ENCODE results near the gene ODF2L. TPM values are rescaled to one million over a fixed set of nuclear protein-coding genes. Genes with fewer than 3 reads are reported as not detected.

The ODF2L gene
- total RNA-seq, 1 experiment from 2014 or later: 27.3 TPM

- Histone ChIP-seq H3K23ac (ENCODE audit: insufficient read length, low read depth, low read length) (no peak overlapping the region), H2AFZ (ENCODE audit: low read length) (no peak overlapping the region), H2BK12ac (ENCODE audit: insufficient read length, low read depth, low read length) (no peak overlapping the region), H4K5ac (ENCODE audit: insufficient read length, low read depth, low read length) (no peak overlapping the region), H3K18ac (ENCODE audit: insufficient read length, low read depth, low read length) (no peak overlapping the region), H3K9me3 (ENCODE audit: control insufficient read depth, low read depth, low read length) (no peaks in the 10 kb centered on the region), H3K27me3 (ENCODE audit: insufficient read depth, low read length) (no peaks in the 10 kb centered on the region), H3K14ac (ENCODE audit: insufficient read depth, low read length) (no peak overlapping the region), H4K8ac (replicated peaks; ENCODE audit: insufficient read length, low read depth, low read length) (no peak overlapping the region), H3K79me2 (ENCODE audit: insufficient read depth, low read length) (no peaks in the 10 kb centered on the region), H4K20me1 (ENCODE audit: control insufficient read depth, insufficient read depth, insufficient read length) (peaks cover 4% of the 10 kb centered on the region), H3K27ac (ENCODE audit: insufficient read length, low read depth, low read length) (no peak overlapping the region), H2AK5ac (ENCODE audit: insufficient read length, low read length) (no peak overlapping the region), H2BK5ac (ENCODE audit: insufficient read length, low read length) (no peak overlapping the region), H3K79me1 (ENCODE audit: insufficient read depth, low read depth, low read length, poor library complexity, severe bottlenecking) (no peaks in the 10 kb centered on the region), H3K4ac (ENCODE audit: low read depth, low read length) (no peak overlapping the region), H2BK20ac (ENCODE audit: low read depth, low read length, poor library complexity, severe bottlenecking) (no peak overlapping the region), H2BK120ac (ENCODE audit: low read depth, low read length, poor library complexity, severe bottlenecking) (no peak overlapping the region), H4K91ac (ENCODE audit: insufficient read length, low read depth, low read length) (no peak overlapping the region), H3K4me1 (ENCODE audit: insufficient read depth, low read length) (no peaks in the 10 kb centered on the region), H2BK15ac (ENCODE audit: low read depth, low read length) (no peak overlapping the region), H3K56ac (ENCODE audit: insufficient read length, low read depth, low read length) (no peak overlapping the region), H3K9ac (ENCODE audit: extremely low read depth, insufficient read length, low read length) (no peak overlapping the region), H3K23me2 (ENCODE audit: insufficient read length, low read depth, low read length, poor library complexity, severe bottlenecking) (no peaks in the 10 kb centered on the region), H3T11ph (ENCODE audit: low read length) (no peak overlapping the region), H3K4me2 (ENCODE audit: insufficient read depth, insufficient read length, low read length) (no peak overlapping the region)
- no peak overlapping the region for H3K27ac Mint-ChIP-seq
- H3K4me1 Mint-ChIP-seq: peaks cover 8% of the 10 kb centered on the region in 2 experiments
- H3K36me3 Mint-ChIP-seq (ENCODE audit: insufficient read depth in 1 of 3, low read depth in 3 of 3): no peaks in the 10 kb centered on the region
- TF ChIP-seq, protein P1, sequence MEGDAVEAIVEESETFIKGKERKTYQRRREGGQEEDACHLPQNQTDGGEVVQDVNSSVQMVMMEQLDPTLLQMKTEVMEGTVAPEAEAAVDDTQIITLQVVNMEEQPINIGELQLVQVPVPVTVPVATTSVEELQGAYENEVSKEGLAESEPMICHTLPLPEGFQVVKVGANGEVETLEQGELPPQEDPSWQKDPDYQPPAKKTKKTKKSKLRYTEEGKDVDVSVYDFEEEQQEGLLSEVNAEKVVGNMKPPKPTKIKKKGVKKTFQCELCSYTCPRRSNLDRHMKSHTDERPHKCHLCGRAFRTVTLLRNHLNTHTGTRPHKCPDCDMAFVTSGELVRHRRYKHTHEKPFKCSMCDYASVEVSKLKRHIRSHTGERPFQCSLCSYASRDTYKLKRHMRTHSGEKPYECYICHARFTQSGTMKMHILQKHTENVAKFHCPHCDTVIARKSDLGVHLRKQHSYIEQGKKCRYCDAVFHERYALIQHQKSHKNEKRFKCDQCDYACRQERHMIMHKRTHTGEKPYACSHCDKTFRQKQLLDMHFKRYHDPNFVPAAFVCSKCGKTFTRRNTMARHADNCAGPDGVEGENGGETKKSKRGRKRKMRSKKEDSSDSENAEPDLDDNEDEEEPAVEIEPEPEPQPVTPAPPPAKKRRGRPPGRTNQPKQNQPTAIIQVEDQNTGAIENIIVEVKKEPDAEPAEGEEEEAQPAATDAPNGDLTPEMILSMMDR (conservative IDR thresholded peaks at IDR 0.05): no peak
- no CpG with 5 or more reads among the region's 4 CpGs for WGBS (ENCODE audit: extremely low coverage, insufficient read length, low lambda C conversion rate)
- H3K27me3 Mint-ChIP-seq (ENCODE audit: low read depth): no peaks in the 10 kb centered on the region
- DNase-seq: no peak
- no peaks in the 10 kb centered on the region for H3K9me3 Mint-ChIP-seq
- H3K4me3 Mint-ChIP-seq: no peak overlapping the region
These were observed 14.8 kb upstream of the ODF2L start for GRCh38 chr1:86410879-86411278.
